ENCODE data around the gene NCAPD3. TPM values are rescaled to one million over a fixed set of nuclear protein-coding genes. Genes with fewer than 3 reads are reported as not detected.

NCAPD3 gene
- polyA plus RNA-seq, 3 donors = 4.0 to 15.2 (median 6.0) TPM

GRCh38 chr11:134143801-134144200 is 80.0 kb downstream of the NCAPD3 start:
- intact Hi-C loops (cut with micrococcal nuclease) = no loop called here
- Histone ChIP-seq H2AFZ (ENCODE audit: insufficient read depth, low read depth, low read length, poor library complexity, severe bottlenecking) (no peak overlapping the region), H3K27ac (ENCODE audit: low read depth in 1 of 2, low read length in 2 of 2) (no peak overlapping the region), H3K27me3 (ENCODE audit: control insufficient read depth in 2 of 2, insufficient read depth in 2 of 2, low read length in 2 of 2) (no peaks in the 10 kb centered on the region), H3K4me2 (replicated peaks; ENCODE audit: extremely low read depth, low read length, poor library complexity, severe bottlenecking) (no peak overlapping the region), H3K36me3 (replicated peaks in 1 of 2; ENCODE audit: control insufficient read depth in 1 of 2, insufficient read depth in 2 of 2, low read length in 2 of 2) (no peaks in the 10 kb centered on the region), H3K4me3 (replicated peaks in 1 of 3; ENCODE audit: low read depth in 2 of 3, low read length in 3 of 3) (no peak overlapping the region), H3K9me3 (replicated peaks in 1 of 2; ENCODE audit: control insufficient read depth in 1 of 2, insufficient read depth in 1 of 2, low read length in 2 of 2) (peaks cover 0 to 6% of the 10 kb centered on the region in 2 donors), H3K4me1 (ENCODE audit: control insufficient read depth in 1 of 2, insufficient read depth in 2 of 2, low read length in 2 of 2) (no peaks in the 10 kb centered on the region), H3K79me2 (ENCODE audit: insufficient read depth, low read length) (no peaks in the 10 kb centered on the region), H3K9ac (ENCODE audit: insufficient read depth, low read length, poor library complexity, severe bottlenecking) (no peak overlapping the region), H4K20me1 (ENCODE audit: insufficient read depth, low read length) (no peaks in the 10 kb centered on the region)
- Mint-ChIP-seq H3K4me1 (no peaks in the 10 kb centered on the region), H3K4me3 (no peak overlapping the region), H3K27ac (no peak overlapping the region), H3K9me3 (peaks cover 0 to 15% (median 4%) of the 10 kb centered on the region in 7 donors), H3K36me3 (peaks cover 3 to 15% of the 10 kb centered on the region in 2 donors), H3K27me3 (ENCODE audit: low read depth in 3 of 3) (peaks cover 0 to 4% (median 0%) of the 10 kb centered on the region in 3 donors)
- 68% methylated on average over 2 of the region's 3 CpGs for WGBS (ENCODE audit: insufficient coverage)
- TF ChIP-seq CTCF (IDR thresholded peaks at IDR 0.05) = no peak
- DNase-seq = no peak

DNA sequence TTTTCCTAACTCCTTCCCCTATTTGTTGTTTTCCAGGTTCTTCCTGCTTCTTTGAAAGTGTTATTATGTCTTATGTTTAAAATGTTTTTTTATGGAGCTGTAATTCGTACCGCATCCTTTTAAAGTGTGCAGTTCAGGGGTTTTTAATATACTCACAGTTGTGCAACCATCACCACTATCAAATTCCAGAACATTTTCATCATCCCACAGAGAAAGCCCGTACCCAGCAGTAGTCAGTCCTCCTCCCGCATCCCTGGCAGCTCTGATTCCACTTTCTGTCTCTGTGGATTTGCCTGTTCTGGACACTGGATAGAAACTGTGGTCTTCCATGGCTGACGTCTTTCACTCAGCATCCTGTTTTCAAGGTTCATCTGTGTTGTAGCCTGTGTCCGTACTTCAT is 81.2 kb downstream of the NCAPD3 start:
- H3K9me3 Mint-ChIP-seq = peaks cover 0 to 15% (median 4%) of the 10 kb centered on the region in 7 donors
- no peak overlapping the region for H3K9ac ChIP-seq (ENCODE audit: insufficient read depth, low read length, poor library complexity, severe bottlenecking)
- H3K79me2 ChIP-seq (ENCODE audit: insufficient read depth, low read length) = no peaks in the 10 kb centered on the region
- no peaks in the 10 kb centered on the region for H3K36me3 ChIP-seq (replicated peaks in 1 of 2; ENCODE audit: control insufficient read depth in 1 of 2, insufficient read depth in 2 of 2, low read length in 2 of 2)
- no peaks in the 10 kb centered on the region for H4K20me1 ChIP-seq (ENCODE audit: insufficient read depth, low read length)
- no peaks in the 10 kb centered on the region for H3K27me3 ChIP-seq (ENCODE audit: control insufficient read depth in 2 of 2, insufficient read depth in 2 of 2, low read length in 2 of 2)
- intact Hi-C loops (cut with micrococcal nuclease) = no loop called here
- peaks cover 0 to 6% of the 10 kb centered on the region in 2 donors for H3K9me3 ChIP-seq (replicated peaks in 1 of 2; ENCODE audit: control insufficient read depth in 1 of 2, insufficient read depth in 1 of 2, low read length in 2 of 2)
- no peak for TF ChIP-seq CTCF (IDR thresholded peaks at IDR 0.05)
- peaks cover 0 to 4% (median 0%) of the 10 kb centered on the region in 3 donors for H3K27me3 Mint-ChIP-seq (ENCODE audit: low read depth in 3 of 3)
- 100% methylated on average over 2 of the region's 6 CpGs for WGBS (ENCODE audit: insufficient coverage)
- H3K36me3 Mint-ChIP-seq = peaks cover 3 to 9% of the 10 kb centered on the region in 2 donors
- H3K4me3 Mint-ChIP-seq = no peak overlapping the region
- H3K4me1 ChIP-seq (ENCODE audit: control insufficient read depth in 1 of 2, insufficient read depth in 2 of 2, low read length in 2 of 2) = no peaks in the 10 kb centered on the region
- no peak for DNase-seq
- H3K4me2 ChIP-seq (replicated peaks; ENCODE audit: extremely low read depth, low read length, poor library complexity, severe bottlenecking) = no peak overlapping the region
- H3K4me1 Mint-ChIP-seq = no peaks in the 10 kb centered on the region
- H2AFZ ChIP-seq (ENCODE audit: insufficient read depth, low read depth, low read length, poor library complexity, severe bottlenecking) = no peak overlapping the region
- no peak overlapping the region for H3K27ac Mint-ChIP-seq
- H3K27ac ChIP-seq (ENCODE audit: low read depth in 1 of 2, low read length in 2 of 2) = no peak overlapping the region
- H3K4me3 ChIP-seq (replicated peaks in 1 of 3; ENCODE audit: low read depth in 2 of 3, low read length in 3 of 3) = no peak overlapping the region

Measured in CD14-positive monocyte (primary cell).